ENCODE results near the gene ROR1.

GRCh38 chr1:64126581-64126980 lies 352.8 kb downstream of the ROR1 start:
- TF ChIP-seq POLR2A (IDR thresholded peaks at IDR 0.05) (no peak), CTCF (IDR thresholded peaks at IDR 0.05) (no peak), POLR2AphosphoS5 (IDR thresholded peaks at IDR 0.05) (no peak), EP300 (IDR thresholded peaks at IDR 0.05) (no peak)
